SK-N-SH (cell line): ENCODE results near the gene PLEKHA6.

Experiments used
- EP300 ChIP-seq, 2 experiments: IDR thresholded peaks; 2 replicates each; pipeline versions ENCODE4 v1.4.0 to v1.6.1; 2012; ENCODE audit warnings: borderline replicate concordance in 1 of 2, low read depth in 1 of 2, low read length in 1 of 2
- EZH2phosphoT487 ChIP-seq: fragments of 200-600 bp; sonication (generic); IDR thresholded peaks from 2 replicates; pipeline ENCODE4 v1.6.1; 2017; ENCODE audit warnings: low read depth, mixed run types, mild to moderate bottlenecking, antibody characterized with exemption, moderate library complexity, borderline replicate concordance
- GATA2 ChIP-seq: sonication (generic); formaldehyde crosslinking; IDR thresholded peaks from 2 replicates; pipeline ENCODE4 v1.5.0; 2020; ENCODE audit warnings: mild to moderate bottlenecking, missing genetic modification reagents
- JUND ChIP-seq: IDR thresholded peaks from 2 replicates; pipeline ENCODE4 v1.4.0; 2012
- NFIC ChIP-seq: IDR thresholded peaks from 2 replicates; pipeline ENCODE4 v1.4.0; 2012; ENCODE audit warnings: borderline replicate concordance
- POLR2AphosphoS5 ChIP-seq: IDR thresholded peaks from 2 replicates; pipeline ENCODE4 v1.6.1; 2012; ENCODE audit warnings: low read depth, low read length
- RAD21 ChIP-seq: IDR thresholded peaks from 2 replicates; pipeline ENCODE4 v1.6.1; 2012; ENCODE audit warnings: mild to moderate bottlenecking, low read length
- SIN3A ChIP-seq: IDR thresholded peaks from 2 replicates; pipeline ENCODE4 v1.6.1; 2012; ENCODE audit warnings: low read depth, mild to moderate bottlenecking, low read length, moderate library complexity, borderline replicate concordance
- TCF12 ChIP-seq: IDR thresholded peaks from 2 replicates; pipeline ENCODE4 v1.4.0; 2012
- TF ChIP-seq, protein P1 (sequence below): fragments of 200-600 bp; sonication (generic); IDR thresholded peaks from 2 replicates; pipeline ENCODE4 v1.6.1; 2017; ENCODE audit warnings: antibody characterized with exemption, mild to moderate bottlenecking, moderate library complexity
- TF ChIP-seq, protein P2 (sequence below): IDR thresholded peaks from 2 replicates; pipeline ENCODE4 v1.4.0; 2012; ENCODE audit warnings: low read depth

DNA sequence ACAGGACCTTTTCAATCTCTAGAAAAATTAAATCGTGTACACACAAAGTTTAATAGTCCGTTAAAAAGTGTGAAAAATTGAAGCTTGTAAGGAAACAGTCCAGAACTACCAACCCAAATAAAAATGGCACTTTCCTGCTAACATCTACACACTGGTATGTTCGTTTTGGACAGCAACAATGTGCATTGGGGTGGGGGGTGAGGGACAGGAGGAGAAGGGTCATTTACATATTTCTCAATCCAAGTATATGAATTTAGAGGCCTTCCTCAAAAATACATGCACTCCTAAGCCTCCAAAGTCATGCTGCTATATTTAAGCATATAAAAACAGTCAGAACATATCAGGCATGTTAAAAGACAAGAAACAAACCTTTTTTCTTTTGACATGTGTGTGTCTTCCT is 49.4 kb upstream of the PLEKHA6 start:
- no peak for TF ChIP-seq JUND
- TF ChIP-seq NFIC = no peak
- TF ChIP-seq, protein P1, sequence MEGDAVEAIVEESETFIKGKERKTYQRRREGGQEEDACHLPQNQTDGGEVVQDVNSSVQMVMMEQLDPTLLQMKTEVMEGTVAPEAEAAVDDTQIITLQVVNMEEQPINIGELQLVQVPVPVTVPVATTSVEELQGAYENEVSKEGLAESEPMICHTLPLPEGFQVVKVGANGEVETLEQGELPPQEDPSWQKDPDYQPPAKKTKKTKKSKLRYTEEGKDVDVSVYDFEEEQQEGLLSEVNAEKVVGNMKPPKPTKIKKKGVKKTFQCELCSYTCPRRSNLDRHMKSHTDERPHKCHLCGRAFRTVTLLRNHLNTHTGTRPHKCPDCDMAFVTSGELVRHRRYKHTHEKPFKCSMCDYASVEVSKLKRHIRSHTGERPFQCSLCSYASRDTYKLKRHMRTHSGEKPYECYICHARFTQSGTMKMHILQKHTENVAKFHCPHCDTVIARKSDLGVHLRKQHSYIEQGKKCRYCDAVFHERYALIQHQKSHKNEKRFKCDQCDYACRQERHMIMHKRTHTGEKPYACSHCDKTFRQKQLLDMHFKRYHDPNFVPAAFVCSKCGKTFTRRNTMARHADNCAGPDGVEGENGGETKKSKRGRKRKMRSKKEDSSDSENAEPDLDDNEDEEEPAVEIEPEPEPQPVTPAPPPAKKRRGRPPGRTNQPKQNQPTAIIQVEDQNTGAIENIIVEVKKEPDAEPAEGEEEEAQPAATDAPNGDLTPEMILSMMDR = no peak
- TF ChIP-seq GATA2 = no peak
- TF ChIP-seq, protein P2, sequence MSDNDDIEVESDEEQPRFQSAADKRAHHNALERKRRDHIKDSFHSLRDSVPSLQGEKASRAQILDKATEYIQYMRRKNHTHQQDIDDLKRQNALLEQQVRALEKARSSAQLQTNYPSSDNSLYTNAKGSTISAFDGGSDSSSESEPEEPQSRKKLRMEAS = no peak
- TF ChIP-seq RAD21 = no peak
- no peak for TF ChIP-seq POLR2AphosphoS5
- TF ChIP-seq EZH2phosphoT487 = no peak
- TF ChIP-seq EP300 (IDR thresholded peaks at IDR 0.05; ENCODE audit: borderline replicate concordance in 1 of 2, low read depth in 1 of 2, low read length in 1 of 2) = no peak
- no peak for TF ChIP-seq SIN3A
- TF ChIP-seq TCF12 = no peak
